ENCODE measurements around the gene NPW.
A peak's percentile ranks its signal among the peaks of the same experiment; 100 is the strongest.

Gene NPW

DNA sequence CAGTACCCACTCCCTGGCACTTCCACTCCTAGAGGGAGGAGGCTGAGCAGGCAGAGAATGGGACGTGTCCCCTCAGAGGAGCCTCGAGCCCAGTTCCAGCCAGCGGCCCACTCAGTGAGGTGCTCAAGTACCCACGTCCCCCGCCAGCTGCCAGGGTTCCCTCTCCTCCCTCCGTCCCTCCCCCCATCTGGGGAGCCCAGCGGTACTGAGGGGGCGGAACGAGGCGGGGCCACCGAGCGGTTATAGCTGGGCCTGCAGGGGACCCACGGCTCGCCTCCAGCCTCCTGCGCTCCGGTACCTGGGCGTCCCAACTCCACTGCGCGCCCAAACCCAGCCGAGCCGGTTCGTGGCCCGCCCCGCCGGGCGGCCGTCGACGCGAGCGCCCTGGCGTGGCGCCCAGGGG lies at the start of gene NPW:
NPW (plus strand) TSS at position 268 of the 403 bp plus-strand sequence.
- peak; percentile 36 for DNase-seq (ENCODE audit: low spot score)

DNA sequence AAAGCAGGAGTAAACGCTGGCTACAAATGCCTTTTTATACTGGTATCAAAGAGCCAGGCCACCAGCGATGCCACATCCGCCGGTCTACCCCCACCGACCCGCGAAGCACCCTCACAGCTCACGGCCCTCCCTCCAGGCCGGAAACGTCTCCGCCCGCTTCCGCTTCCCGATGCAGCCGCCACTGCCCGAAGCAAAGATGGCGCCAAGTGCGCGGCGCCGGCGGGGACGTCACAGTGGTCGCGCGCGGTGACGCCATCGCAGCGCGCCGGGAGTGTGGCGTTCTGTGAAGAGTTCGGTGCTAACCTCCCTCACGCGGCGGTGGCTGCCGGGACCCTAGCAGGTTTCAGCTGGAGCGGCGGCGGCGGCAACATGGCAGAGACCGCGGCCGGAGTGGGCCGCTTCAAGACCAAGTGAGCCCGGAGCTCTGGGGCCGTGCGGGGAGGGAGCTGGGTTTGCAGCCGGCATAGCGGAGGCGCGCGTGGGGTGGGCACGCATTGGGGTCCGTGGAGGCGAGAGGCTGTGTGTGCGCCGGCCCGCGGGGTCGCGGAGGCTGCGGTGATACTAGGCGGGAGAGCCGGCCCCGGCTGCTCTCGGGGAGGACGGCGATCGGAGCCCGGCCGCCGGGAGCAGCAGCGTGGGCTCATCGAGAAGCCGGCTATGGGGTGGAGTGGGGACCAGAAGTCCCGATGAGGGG lies 47.6 kb upstream of the NPW start, which contains the start of gene TBL3:
TBL3 (plus strand) TSS at position 258 of the 694 bp plus-strand sequence; CDS start at position 370, 112 bp downstream.
- peak; percentile 97 for DNase-seq (ENCODE audit: low spot score)

DNA sequence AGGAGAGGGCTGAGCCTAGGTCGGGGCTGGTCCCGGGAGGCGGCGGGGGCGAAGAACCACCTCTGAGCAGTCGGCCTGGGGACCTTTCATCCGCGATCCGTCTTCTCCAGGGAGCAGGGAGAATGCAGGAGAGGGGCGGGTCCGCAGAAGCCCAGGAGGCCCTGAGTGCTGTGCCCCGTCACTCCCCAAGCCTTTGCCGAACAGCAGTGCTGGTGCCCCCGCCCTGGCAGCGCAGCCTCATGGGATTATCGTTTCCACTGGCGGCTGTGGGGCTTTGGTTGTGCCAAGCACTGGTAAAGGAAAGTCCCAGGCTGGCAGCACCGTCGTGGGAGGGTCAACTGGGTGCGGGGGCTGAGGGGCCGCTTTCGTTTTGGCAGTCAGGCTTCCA lies 47.1 kb upstream of the NPW start:
- no peak for DNase-seq (ENCODE audit: low spot score)

DNA sequence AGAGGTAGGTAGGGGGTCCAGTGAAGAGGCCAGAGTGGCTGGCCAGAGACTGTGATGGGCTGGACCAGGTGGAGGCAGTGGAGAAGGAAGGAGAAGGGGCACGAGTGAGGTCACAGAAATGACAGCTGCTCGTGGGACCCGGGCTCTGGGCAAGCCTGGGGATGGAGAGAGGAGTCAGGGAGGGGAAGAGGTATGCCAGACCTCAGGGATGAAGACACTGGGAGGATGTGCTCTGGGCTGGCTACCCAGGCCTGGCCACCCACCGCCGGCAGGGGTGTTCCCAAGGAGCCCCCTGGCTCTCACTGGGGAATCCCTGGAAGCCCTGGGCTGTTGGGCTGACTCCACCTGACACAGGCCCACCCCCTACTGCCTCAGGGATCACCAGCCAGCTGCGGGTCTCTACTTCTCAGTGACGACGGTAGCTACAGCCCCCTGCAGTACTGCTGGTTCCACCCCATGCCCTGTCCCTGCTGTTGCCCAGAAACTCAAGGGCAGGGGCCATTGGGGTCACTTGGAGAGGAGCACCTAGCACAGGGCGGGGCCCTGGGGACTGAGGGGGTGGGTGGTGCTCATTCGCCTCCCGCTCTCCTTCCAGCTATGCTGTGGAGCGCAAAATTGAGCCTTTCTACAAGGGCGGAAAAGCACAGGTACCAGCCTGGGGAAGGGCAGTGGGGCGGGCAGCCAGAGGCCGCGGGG lies 46.0 kb upstream of the NPW start:
- DNase-seq (ENCODE audit: low spot score), result no peak

DNA sequence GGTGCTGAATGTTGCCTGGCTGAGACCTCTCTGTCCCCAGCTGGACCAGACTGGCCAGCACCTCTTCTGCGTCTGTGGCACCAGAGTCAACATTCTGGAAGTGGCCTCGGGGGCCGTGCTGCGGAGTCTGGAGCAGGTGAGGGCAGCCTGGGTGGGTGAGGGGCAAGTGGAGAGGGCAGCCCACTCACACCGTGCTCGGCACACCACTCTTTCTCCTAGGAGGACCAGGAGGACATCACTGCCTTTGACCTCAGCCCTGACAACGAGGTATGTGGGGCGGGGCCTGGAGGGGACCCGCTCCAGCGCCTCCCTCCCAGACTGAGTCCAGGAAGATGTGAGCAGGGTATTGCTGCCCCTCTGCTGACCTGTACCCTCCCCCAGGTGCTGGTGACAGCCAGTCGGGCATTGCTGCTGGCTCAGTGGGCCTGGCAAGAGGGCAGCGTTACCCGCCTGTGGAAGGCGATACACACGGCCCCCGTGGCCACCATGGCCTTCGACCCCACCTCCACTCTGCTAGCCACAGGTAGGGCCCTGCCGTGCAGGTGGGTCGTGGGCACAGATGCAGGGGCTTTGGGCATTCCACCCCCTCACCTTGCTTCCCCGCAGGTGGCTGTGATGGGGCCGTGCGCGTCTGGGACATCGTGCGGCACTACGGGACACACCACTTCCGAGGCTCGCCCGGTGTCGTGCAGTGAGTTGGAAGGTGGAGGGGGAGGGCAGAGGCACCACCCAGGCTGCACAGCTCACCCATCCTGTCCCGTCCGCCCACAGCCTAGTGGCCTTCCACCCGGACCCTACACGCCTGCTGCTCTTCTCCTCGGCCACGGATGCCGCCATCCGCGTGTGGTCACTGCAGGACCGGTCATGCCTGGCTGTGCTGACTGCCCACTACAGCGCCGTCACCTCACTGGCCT lies 45.2 kb upstream of the NPW start:
- DNase-seq (ENCODE audit: low spot score), result no peak

DNA sequence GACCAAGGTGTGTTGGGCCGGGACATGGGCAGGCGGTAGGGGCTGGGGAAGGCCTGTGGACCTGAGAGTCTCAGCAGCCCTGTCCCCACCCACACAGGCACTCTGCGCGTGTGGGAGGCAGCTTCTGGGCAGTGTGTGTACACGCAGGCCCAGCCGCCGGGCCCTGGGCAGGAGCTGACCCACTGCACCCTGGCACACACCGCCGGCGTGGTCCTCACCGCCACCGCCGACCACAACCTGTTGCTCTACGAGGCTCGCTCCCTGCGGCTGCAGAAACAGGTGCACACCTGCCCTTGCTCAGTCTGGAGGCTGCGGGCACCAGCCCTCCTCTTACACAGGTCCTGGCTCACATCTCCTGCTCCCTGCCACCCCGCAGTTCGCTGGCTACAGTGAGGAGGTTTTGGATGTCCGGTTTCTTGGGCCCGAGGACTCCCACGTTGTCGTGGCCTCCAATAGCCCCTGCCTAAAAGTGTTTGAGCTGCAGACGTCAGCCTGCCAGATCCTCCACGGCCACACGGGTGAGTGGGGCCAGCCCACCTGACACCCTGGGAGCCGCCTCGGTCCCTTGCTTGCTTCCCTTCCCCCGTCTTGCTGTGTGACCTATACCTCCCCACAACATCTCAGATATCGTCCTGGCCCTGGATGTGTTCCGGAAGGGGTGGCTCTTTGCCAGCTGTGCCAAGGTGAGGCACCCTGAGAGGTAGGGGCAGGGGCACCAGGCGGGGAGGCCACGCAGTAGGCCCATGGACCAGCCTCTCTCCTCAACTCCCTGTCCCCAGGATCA lies 44.0 kb upstream of the NPW start:
- DNase-seq (ENCODE audit: low spot score), result no peak

DNA sequence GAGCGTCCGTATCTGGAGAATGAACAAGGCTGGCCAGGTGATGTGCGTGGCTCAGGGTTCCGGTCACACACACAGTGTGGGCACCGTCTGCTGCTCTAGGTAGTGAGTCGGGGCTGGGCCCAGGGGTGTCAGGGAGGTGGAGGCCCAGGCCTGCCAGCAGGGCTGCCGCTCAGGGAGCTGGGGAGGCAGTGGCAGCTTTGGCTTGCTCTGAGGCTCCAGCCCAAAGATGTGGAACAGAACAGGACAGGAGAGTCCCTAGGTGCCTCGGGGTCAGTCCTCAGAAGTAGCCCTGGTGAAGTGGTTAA lies 43.4 kb upstream of the NPW start:
- no peak for DNase-seq (ENCODE audit: low spot score)

DNA sequence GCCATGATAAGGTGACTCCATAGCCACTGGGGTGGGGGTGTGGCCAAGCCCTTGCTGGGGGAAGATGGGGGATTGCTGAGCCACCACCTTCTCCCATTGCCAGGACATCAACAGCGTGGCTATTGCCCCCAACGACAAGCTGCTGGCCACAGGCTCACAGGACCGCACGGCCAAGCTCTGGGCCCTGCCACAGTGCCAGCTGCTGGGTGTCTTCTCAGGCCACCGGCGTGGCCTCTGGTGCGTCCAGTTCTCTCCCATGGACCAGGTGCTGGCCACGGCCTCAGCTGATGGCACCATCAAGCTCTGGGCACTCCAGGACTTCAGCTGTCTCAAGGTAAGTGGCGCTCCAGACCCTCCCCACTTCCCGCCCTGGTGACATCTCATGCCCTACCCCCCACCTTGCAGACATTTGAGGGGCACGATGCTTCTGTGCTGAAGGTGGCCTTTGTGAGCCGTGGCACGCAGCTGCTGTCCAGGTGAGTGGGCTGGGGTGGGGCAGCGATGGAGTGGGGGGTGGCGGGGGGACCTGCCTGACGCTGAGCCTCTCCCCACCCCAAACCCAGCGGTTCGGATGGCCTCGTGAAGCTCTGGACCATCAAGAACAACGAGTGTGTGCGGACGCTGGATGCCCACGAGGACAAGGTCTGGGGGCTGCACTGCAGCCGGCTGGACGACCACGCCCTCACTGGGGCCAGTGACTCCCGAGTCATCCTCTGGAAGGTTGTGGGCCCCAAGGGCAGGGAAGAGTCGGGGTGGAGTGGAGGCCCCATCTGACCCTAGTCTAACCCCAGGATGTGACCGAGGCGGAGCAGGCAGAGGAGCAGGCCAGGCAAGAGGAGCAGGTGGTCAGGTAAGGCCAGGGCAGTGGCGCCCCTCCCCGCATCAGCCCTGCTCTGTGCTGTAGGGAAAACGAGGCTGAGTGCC lies 42.4 kb upstream of the NPW start:
- DNase-seq (ENCODE audit: low spot score), result no peak

DNA sequence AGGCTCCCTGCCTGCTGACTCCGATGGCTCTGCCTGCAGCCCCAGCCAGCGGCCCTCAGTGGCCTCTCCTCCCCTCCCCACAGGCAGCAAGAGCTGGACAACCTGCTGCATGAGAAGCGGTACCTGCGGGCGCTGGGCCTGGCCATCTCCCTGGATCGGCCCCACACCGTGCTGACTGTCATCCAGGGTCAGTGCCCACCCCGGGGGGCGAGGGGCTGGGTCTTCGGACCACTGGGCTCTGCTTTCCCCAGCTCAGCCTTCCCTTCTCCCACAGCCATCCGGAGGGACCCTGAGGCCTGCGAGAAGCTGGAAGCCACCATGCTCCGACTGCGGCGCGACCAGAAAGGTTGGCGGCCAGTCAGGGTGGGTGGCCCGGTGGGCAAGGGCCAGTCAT lies 41.7 kb upstream of the NPW start:
- no peak for DNase-seq (ENCODE audit: low spot score)

DNA sequence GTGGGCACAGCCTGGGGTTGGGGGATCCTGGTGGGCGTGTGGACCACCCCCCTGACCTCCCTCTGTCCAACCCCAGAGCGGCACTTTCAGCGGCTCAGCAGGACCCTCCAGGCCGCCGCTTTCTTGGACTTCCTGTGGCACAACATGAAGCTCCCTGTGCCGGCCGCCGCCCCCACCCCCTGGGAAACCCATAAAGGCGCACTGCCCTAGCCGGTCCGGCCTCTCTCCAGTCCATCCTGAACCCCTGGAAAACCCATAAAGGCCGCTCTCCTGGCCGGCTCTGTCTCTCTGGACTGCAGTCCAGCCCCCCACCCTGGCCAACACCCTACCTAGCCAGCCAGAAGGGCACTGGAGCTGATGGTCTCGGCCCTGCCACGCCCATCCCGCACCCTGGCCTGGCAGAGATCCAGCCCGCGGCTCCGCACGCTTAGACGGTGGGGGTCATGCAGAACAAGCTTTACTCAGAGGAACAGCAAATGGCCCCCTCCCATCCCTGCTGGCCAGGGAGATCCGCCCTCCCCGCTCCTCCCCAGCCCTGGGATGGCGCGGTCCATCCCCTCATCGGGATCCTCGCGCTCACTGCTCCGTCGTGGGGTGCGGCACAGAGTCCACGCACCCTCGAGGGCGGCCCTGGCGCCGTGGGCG lies 41.0 kb upstream of the NPW start:
- no peak for DNase-seq (ENCODE audit: low spot score)

DNA sequence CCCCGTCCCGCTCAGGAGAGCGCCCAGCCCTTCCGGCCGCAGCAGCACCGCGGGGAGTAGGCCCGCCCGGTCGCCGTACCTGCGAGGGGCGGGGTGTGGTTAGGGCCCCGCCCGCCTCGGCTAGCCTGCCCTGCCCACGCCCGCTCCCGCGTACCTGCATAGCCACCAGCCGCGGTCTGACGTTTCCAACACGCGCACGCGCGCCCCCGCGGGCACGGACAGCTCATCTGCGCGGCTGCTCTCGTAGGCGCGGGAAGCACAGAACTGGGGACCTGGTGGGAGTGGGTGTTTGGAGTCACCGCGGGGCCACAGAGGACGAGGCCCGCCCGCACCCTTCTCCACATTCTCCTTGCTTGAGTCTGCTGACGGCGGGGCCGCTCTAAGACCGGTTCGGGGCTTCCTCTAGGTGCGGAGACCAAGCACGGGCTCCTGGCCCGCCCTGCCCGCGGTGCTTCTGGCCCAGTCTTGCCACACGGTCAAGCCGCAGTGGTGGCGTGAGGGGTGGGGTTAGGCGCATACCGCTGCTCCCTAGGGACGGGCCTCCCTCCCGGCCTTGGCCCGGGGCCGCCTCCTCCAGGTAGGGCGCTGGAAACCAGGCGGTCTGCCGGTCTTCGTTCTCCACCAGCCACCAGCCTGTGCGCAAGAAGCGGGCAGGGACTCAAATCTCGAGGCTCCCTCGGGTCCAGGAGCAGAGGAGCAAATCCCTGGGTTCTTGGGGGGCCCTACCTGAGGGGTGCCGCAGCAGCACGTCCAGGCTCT lies 40.1 kb upstream of the NPW start:
- DNase-seq (ENCODE audit: low spot score), result no peak

DNA sequence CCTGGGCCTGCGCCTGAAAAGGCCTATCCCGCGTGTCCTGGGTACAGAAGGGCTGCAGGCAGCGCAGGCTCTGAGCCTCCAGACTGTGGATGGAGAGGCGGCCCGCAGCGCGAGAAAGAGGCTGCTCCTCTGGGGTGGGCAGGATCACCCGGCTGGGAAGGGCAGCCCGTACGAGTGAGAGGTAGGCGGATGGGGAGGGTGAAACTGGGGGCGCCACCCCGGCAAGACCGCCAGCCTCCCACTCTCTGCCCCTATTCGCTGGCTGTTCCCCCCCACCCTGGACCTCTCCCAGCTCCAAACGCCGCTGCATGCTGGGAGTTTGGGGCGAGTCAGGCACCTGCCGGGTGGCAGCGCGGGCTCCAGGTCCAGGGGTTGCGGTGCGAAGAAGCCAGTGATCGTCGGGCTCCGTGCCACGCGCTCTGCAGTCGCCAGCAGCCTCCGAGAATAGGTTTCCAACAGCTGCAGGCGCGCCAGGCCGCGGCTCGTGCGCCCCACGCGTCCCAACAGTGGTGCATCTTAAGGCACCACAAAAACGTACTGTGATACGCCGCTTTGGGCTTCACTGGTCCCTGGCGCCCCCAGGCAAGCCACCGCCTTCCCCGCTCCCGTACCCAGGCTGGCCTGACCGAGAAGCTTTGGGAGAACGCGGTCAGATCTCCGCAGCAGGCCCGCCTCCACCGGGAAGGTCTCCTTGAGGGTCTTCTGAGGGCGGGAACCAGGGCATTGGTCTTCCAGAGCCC lies 39.4 kb upstream of the NPW start:
- no peak for DNase-seq (ENCODE audit: low spot score)

DNA sequence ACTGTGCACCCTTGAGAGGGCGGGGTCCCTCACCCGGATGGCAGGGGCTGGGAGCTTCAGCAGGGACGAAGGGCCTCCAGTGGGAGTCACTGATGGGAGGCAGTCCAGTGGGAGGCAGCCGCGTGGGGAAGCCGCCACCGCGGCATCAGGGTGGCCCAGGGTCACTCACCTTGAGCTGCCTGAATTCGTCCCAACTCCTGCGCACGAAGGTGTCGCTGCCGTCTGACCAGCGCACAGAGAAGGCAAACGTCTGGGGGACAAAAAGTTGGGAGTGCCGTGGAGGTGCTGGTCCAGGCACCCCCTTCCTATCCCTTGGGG lies 38.9 kb upstream of the NPW start:
- no peak for DNase-seq (ENCODE audit: low spot score)

DNA sequence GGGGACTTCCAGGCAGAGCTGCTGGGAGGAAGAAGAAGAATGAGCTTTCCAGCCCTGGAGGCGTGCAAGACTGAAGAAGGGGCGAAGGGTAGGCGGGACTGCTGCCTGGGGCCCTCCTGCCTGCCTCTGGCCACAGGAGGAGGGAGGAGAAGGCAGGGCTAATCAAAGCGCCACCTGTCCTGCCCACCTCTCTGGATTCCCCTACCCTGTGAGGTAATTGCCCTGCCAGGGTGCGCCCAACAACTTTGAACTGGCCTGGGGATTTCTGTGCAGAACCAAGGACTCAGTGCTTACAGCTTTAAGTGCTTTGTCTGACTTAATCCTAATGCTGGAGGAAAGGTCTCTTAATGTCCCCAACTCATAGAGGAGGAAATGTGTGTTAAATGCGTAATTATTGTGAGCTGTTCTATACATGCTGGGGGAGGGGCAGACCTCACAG lies 38.2 kb upstream of the NPW start, which contains the start of gene NOXO1:
NOXO1 (minus strand) TSS at position 72 of the 439 bp plus-strand sequence. CDS start 290 bp downstream, outside the sequence.
- peak; percentile 52 for DNase-seq (ENCODE audit: low spot score)

DNA sequence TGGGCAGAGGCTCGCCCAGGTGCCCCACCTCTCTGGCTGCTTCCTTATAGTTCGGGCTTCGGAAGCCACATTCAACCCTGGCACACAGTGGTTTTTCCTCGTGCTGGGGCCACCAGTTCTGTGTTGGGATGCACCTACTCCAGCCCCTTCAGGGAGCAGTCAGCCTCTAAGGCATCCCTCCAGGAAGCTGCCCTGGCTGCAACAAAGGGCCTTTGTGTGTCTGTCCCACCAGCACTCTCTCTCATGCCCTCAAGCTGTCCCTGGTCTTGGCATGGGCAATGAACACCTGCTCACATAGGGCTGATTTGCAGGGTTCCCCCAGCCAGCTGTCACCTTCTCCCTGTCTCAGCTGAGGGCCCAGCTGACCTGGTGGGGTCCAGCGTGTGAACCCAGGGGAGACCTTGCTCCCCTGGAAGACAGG lies 37.6 kb upstream of the NPW start:
- DNase-seq (ENCODE audit: low spot score), result no peak

DNA sequence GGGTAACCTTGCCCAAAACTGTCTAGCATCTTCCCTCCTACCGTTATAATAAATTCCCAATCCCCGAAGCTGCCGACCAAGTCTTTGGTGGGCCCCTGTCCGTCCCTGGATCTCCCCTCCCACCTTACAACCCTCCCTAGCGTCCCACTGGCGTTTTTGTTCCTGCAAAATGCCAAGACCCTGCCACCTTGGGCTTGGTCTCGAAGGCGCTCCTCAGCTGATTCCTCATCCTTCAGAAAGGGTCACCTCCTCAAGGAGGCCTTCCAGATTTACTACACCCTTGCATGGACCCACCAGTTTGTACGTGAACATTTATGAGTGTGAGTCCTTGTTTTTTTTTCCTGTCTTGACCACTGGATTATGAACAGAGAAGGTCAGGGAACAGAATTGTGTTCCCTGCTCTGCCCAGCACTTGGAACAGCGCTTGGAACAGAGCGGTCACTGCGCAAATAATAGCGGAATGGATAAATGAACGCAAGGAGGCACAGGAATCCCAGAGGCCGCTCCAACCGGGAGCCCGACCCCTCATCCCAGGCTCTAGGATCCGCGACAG lies 36.5 kb upstream of the NPW start:
- DNase-seq (ENCODE audit: low spot score), result no peak

DNA sequence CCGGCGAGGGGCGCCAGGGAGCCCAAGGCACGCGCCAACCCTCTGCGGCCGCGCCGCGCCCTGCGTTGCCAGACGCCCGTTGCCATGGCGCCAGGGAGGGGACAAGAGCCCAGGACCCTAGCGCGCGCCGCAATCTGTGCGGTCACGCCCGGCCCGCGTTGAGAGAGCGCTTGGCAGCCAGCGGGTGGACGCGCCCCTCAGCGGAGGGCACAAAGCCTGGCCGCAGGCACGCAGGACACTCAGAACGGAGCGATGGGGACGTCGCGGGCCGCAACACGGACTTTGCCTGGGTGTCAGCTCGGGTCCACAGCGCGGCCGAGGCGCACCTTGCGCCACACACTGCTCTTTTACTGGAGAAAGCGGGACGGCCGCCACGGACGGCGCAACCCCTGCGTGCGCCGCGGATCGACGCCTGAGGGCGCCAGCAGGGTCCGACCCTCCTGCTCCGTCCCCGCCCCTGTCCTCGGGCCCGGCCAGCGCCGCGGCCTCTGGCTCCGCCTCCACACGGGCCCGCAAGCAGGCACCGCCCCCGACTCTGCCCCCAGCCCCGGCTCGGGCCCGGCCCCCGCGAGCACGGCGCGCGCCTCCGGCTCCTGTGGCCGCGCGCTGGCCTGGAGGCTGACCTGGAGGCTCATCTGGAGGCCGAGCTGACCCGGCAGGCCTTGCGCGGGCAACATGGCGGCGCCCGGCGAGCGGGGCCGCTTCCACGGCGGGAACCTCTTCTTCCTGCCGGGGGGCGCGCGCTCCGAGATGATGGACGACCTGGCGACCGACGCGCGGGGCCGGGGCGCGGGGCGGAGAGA lies 35.8 kb upstream of the NPW start, which contains the start of gene GFER:
GFER (plus strand) TSS at position 650 of the 803 bp plus-strand sequence; CDS start at position 676, 26 bp downstream.
- peak; percentile 83 for DNase-seq (ENCODE audit: low spot score)
